ENCODE results near the gene DUOXA2.

DNA sequence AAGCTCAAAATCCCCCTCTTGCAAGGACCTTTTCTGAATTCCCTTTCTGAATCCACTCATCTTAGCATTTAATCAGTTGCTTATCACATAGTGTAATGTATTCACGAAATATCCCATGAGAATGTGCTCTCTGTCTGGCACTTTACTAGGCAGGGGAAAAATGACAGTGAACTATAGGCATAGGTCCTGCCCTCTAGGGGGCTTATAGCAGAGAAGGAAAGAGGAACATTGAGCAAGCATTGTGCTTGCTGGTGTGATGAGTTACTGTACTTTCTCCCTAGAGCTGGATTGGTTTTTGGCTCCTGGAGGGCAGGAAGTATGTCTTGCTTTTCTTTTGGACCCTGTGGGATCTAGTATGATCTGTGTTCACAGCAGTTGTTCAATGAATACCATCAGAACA, 26.6 kb upstream of the DUOXA2 start:
- TF ChIP-seq, protein P1, sequence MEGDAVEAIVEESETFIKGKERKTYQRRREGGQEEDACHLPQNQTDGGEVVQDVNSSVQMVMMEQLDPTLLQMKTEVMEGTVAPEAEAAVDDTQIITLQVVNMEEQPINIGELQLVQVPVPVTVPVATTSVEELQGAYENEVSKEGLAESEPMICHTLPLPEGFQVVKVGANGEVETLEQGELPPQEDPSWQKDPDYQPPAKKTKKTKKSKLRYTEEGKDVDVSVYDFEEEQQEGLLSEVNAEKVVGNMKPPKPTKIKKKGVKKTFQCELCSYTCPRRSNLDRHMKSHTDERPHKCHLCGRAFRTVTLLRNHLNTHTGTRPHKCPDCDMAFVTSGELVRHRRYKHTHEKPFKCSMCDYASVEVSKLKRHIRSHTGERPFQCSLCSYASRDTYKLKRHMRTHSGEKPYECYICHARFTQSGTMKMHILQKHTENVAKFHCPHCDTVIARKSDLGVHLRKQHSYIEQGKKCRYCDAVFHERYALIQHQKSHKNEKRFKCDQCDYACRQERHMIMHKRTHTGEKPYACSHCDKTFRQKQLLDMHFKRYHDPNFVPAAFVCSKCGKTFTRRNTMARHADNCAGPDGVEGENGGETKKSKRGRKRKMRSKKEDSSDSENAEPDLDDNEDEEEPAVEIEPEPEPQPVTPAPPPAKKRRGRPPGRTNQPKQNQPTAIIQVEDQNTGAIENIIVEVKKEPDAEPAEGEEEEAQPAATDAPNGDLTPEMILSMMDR (IDR thresholded peaks at IDR 0.05; ENCODE audit: low read length) = peak; percentile 23; the same call in 1 of the 2 replicates
- TF ChIP-seq EZH2 (IDR thresholded peaks at IDR 0.05; ENCODE audit: borderline replicate concordance, low read length) = no peak

All from OCI-LY1 (cell line).